ENCODE measurements around the gene KCTD2. TPM values are rescaled to one million over a fixed set of nuclear protein-coding genes. Genes with fewer than 3 reads are reported as not detected.

Gene KCTD2
- polyA plus RNA-seq, 1 of the 3 experiments (the other 2 are of a cell fraction), result 27.5 TPM

GRCh38 chr17:75097865-75098264 lies 50.8 kb downstream of the KCTD2 start:
- no peak overlapping the region for H3K4me2 ChIP-seq
- no peak overlapping the region for H3K4me3 ChIP-seq (ENCODE audit: low read depth in 2 of 2, low read length in 1 of 2)
- DNase-seq, result no peak
- no peaks in the 10 kb centered on the region for H3K36me3 ChIP-seq (replicated peaks in 1 of 2; ENCODE audit: control insufficient read depth in 1 of 2, insufficient read depth in 2 of 2, low read length in 1 of 2)
- WGBS (ENCODE audit: low lambda C conversion rate), result 85% methylated on average over 7 of the region's 7 CpGs
- H3K27ac ChIP-seq (ENCODE audit: low read depth in 2 of 2, low read length in 1 of 2), result no peak overlapping the region
- ChIA-PET POLR2A (no interaction called here), CTCF (interaction anchor here (1.2 to 1.7 kb wide), 3 partner anchors 8 to 104 kb away, joined by 6 to 9 read pairs (median 8); no protein-coding TSS in a partner anchor)
- TF ChIP-seq MEF2A (IDR thresholded peaks at IDR 0.05; ENCODE audit: borderline replicate concordance, low read depth) (no peak), TAF1 (IDR thresholded peaks at IDR 0.05; ENCODE audit: borderline replicate concordance, low read depth, low read length) (no peak), RFX5 (IDR thresholded peaks at IDR 0.05; ENCODE audit: low read length) (no peak), RXRA (IDR thresholded peaks at IDR 0.05; ENCODE audit: borderline replicate concordance, low read depth) (no peak), CTCF (IDR thresholded peaks at IDR 0.05) (no peak), IRF3 (IDR thresholded peaks at IDR 0.05; ENCODE audit: low read depth, low read length) (no peak), YY1 (IDR thresholded peaks at IDR 0.05; ENCODE audit: low read depth) (no peak), TEAD4 (IDR thresholded peaks at IDR 0.05; ENCODE audit: borderline replicate concordance, insufficient read depth) (no peak), REST (IDR thresholded peaks at IDR 0.05; ENCODE audit: low read depth, low read length) (no peak), SMC3 (IDR thresholded peaks at IDR 0.05; ENCODE audit: low read depth, low read length) (no peak), MXI1 (IDR thresholded peaks at IDR 0.05; ENCODE audit: low read depth, low read length) (no peak), ZBTB33 (IDR thresholded peaks at IDR 0.05; ENCODE audit: borderline replicate concordance, low read depth) (no peak), GABPA (IDR thresholded peaks at IDR 0.05; ENCODE audit: low read depth) (no peak), ELF1 (IDR thresholded peaks at IDR 0.05) (no peak), RAD21 (IDR thresholded peaks at IDR 0.05; ENCODE audit: low read length) (no peak), FOXJ3 (CRISPR knock-in tag; IDR thresholded peaks at IDR 0.05) (no peak)
- H3K9me2 ChIP-seq, result no peaks in the 10 kb centered on the region
- H3K9ac ChIP-seq, result no peak overlapping the region
- no peaks in the 10 kb centered on the region for H3F3A ChIP-seq (replicated peaks; ENCODE audit: insufficient read depth)
- no peaks in the 10 kb centered on the region for H3K79me2 ChIP-seq (ENCODE audit: insufficient read depth)
- H3K27me3 ChIP-seq (ENCODE audit: insufficient read depth), result no peaks in the 10 kb centered on the region
- no peaks in the 10 kb centered on the region for H4K20me1 ChIP-seq (ENCODE audit: insufficient read depth)
- H3K4me1 ChIP-seq (ENCODE audit: control insufficient read depth in 1 of 2, insufficient read depth in 2 of 2, low read depth in 1 of 2, low read length in 1 of 2), result no peaks in the 10 kb centered on the region; a peak in 1 of 4 replicates
- H3K9me3 ChIP-seq, result no peaks in the 10 kb centered on the region
- H2AFZ ChIP-seq (ENCODE audit: low read depth), result no peak overlapping the region
